GM19035 (cell line): ENCODE data around the gene GOLM1.

ENCODE experiments used
- ATAC-seq: cut with Tn5 transposase; IDR thresholded peaks from one replicate; pipeline ENCODE4 v1.9.1; 2021; ENCODE audit not compliant: unreplicated experiment

The GOLM1 gene

DNA sequence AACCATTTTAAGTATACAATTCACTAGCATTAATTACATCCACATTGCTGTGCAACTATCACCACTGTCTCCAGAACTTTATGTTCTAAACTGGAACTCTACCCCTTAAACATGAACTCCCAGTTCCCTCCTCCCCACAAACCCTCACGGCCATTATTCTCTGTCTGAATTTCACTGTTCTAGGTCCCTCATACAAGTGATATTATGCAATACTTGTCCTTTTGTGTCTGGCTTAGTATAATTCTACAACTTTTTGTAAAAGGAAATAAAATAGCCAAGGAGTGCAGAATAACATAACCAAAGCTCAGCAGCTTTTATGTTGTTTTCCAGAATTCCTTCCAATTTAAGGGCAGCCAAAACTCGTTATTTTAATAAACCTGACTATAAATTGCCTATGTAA is 105.2 kb downstream of the GOLM1 start:
- ATAC-seq = no peak

- ATAC-seq = no peak
These were observed 112.1 kb downstream of the GOLM1 start for GRCh38 chr9:85987236-85987635.

- no peak for ATAC-seq
These were observed 114.9 kb downstream of the GOLM1 start for GRCh38 chr9:85984457-85984856.

DNA sequence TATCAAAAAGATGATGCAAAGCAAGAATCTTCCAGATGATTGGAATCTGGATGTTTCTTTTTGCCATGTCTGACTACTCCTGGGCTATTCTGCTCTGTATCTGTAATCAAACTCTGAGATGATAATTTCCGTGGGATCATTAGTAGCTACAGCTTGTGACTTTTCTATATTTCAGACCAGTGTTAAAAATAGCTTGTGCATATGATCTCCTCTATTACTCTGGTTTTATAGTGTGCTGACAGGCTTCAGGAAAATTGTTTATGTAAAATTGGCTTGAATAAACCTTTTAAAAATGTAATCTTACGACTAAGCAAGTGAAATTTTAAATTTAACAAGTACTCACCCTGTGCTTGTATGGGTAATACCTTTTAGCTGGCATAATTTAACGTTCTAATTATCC is 118.0 kb downstream of the GOLM1 start:
- no peak for ATAC-seq

DNA sequence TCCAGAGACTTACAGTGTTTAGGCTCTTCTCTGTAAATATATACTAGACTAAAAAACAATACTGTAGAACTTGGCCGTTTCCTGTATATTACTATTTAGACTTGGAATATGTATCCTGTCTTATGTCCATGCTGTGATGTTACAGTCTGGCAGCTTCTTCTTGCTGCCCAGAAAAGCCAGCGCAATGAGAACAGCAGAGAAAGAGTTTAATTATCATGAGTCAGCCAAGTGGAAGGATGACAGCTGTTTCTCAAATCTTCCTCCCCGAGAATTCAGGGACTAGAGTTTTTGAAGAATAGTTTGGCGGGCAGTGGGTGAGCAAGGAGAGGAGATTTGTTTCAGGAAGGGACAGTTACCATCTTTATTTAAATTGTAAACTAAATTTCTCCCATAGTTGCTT is 120.9 kb downstream of the GOLM1 start:
- ATAC-seq = no peak
